GM18499 (cell line): ENCODE measurements around the gene SRGAP1.

Source experiments
- ATAC-seq: cut with Tn5 transposase; IDR thresholded peaks from one replicate; pipeline ENCODE4 v1.9.1; 2021; ENCODE audit warnings: moderate number of reproducible peaks; ENCODE audit not compliant: insufficient read depth, unreplicated experiment

The SRGAP1 gene

DNA sequence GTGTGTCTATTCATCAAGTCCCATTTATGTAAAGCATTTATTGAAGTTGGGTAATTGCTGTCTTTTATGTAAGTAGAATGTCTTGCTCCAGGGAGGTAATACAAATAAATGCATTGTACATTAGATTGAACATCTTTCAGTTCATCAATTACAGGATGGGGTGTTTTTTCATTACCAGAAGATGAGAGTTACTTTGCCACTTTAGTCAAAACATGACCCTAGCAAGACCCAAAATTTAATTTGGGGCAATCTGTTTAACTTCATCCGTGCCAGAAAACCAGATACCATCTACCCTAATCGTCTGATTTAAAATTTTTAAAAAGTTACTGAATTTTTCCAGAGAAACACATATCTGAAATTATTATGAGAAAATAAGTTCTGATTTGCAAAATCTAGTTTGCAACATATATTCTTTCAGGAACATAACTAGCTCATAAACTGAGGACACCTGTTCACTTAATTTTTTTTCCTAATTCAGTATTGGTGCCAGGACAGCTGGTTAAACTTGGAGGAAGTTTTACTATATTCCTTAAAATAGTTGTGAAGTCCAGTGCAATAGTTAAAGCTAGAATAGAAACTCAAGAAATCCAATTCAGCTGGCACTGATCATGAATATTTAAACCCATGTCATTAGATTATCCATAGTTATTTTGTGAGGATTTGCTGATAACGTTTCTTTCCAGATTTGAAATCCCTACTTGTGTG lies 114.5 kb downstream of the SRGAP1 start:
- ATAC-seq, result no peak

DNA sequence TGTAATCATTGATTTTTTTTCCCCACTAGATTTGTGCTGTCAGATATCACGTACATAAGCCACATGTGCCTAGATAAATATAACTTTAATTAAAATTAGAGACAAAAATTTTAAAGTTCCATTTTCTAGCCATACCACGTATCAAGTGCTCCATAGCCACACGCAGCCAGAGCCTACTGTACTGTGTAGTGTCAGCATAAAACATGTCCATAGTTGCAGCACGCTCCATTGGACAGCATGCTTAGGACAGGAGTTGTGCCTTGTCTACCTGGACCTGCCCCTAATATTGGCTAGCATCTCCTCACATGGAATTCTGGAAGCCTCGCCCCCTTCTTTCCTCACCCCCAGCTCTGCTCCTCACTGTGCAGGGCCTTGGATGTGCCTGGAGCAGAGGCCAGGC lies 116.5 kb downstream of the SRGAP1 start:
- ATAC-seq, result no peak

DNA sequence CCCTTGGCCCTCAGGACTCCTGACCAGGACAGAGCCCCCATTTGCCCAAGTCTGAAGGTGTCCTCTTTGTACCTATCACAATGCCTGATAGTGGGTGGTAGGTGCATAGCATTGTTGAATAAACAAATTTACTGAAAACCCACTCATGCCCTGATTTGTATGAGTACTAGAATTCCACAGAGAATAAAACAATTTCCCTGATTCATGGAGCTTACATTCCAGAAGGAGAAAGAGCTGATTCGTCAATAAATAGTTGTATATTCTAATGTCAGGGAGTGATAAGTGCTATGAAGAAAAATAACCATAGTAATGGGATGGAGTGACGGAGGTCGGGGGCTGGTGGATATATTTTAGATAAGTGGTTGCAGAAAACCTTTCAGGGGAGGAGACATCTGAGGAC lies 117.0 kb downstream of the SRGAP1 start:
- ATAC-seq, result no peak

DNA sequence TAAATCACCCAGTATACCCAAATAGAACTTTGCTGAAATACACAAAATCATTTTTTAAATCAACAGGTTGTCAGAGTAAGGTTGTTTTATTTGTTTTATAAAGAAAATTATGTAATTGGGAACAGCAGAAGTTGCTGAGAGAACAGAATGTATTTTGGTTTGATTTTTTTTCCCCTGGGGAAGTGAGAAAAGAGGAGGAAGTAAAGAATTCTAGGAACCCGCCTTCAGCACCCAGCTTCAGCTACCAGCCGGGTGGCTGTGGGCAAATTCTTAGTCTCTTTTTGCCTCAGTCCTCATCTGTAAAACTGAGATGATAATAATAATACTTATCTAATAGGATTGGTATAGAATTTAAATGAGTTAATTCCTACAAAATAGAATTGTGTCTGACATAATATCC lies 119.4 kb downstream of the SRGAP1 start:
- ATAC-seq, result no peak

DNA sequence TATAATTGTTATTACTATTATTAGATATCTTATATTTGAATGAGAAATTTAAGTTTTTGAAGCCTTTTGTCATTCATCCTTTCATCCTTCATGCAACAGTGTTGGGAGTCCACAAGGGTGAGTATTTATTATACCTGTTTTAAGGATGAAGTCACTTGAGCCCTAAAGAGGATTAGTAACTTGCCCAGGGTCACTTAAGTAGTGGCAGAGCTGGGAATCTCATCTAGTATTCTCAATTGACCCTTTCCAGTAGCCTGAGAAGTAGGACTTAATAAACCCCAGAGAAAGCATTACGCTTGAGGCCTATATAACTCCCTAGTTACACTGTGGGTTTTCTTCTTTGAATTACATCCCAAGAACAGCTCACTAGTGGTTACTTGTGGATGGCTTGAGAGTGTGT lies 119.8 kb downstream of the SRGAP1 start:
- no peak for ATAC-seq

DNA sequence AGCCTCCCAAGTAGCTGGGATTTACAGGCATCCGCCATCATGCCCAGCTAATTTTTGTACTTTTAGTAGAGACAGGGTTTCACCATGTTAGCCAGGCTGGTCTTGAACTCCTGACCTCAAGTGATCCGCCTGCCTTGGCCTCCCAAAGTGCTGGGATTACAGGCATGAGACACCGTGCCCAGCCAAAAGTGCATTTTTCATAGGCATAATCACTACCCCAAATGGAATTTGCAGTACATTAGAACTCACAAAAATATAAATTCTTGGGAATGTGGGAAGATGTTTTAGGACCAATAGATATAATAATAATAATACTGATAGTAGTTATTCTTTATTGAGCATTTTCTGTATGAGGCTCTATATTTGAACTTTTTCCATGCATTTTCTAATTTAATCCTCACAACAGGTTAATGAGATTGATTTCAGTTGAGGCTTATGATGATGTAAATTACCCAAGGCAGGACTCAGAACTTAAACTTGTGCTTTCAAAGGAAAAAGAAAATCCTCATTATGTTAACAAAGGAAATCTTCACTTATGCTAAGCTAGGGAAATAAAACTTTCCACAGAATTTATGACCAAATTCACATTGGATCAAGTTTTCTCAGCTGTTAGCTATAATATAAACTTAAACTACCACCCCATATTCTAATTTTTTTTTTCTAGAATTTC lies 121.6 kb downstream of the SRGAP1 start:
- ATAC-seq, result no peak

DNA sequence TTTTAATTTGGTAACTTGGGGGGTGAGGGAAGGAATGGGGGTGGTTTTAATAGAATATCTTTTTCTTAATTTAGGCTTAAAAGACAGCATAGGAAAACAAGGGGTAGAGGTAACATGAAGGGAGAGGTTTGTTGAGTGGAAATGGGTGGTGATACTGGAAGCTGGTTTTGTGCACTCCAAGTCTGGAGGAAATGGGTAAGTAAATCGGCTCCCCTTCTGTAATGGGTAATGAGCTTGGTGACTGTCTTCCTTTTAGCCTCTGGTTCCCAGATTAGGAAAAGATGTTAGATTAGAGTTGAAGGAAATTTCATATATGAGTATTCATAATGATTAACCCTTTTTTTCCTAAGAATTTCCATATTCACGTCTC lies 122.1 kb downstream of the SRGAP1 start:
- ATAC-seq, result no peak

DNA sequence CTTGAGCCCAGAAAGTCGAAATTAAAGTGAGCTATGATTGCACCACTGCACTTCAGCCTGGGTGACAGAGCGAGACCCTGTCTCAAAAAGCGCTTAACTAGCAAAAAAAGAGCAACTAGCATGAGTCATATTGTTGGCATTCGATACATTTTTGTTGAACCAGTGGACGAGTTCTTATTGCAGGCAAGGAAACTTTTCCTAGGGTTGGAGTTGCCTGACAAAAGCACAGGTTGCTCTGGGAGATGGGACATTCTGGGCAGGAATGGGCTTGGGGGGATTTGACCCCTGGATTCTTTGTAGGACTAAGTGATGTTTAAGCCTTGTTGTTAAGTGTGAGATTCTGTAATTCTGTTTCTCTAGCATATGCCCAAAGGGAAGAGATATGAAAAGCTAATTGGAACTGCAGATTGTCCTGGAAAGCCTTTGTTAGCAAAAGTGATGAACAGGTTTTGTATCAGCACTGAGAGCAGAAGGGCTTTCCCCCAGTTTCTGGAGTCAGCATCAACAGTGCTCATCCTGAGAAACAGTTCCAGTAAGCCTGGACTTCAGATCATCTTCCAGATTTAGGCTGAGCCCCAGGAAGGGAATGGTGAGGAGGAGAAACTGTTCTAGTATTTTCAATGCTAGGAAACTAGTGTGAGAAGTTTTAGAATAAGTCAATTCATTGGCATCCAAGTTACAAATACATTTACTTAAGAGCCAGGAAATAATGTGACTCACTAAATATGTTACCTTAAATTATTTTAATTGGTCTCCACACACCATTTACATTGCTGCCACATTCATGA lies 123.1 kb downstream of the SRGAP1 start:
- ATAC-seq, result no peak

DNA sequence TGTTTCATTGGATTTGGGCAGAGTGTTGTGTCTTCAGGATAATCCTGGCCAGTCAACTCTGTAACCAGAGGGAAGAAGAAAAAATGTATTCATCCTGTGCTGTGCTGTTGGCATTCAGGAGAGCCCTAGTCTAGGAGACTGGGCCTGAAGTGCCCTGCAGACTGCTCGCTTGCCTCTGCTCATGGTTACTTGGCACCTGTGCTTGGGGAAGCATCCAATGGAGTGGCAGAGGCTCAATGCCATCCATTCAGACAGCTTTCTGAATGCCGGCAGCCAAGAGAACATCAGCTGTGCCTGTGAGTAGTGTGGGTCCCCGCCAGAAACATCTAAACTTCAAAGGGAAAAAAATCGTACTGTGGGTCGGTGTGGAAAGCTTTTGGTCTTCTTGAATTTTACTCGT lies 124.2 kb downstream of the SRGAP1 start:
- no peak for ATAC-seq

DNA sequence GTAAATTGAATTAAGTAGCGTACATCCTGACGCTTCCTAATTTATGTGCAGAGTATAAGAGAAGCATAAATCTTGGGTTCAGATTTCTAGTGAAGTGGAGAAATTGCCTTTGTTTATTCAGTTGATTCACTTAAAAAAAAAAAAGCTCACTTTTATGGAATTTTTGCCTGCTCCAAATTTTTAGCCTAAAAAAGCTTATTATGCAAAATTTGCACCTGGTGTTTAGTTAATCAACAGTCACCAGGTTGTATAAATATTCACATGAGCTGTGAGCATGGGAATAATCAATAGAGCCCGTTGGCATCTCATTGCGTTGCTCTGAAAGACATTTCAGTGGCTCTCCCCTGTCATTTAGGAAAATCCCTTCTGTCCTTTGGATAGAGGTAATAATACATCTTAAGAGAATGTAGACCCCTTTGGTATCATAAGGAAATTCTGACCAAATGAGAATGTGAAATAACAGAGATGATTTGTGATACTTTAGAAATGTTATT lies 132.4 kb downstream of the SRGAP1 start:
- no peak for ATAC-seq

DNA sequence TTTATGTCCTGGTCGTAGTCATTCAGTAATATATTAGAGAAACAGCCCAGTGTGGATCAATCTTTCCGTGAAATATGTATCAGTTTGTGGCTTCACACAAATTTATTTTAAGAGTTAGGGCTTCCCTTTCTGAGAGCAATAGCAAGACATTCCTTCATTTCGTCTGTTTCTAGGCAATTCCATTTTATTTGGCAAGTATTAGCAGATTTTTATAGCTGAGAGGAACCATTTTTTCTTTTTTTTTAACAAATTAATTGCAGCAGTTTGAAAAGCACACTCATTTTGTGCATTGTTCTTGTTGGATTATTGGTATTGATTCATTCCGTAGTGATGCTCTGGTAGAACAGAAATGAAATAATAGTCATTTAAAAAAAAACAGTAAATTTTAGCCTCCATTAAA lies 132.9 kb downstream of the SRGAP1 start:
- ATAC-seq, result no peak

DNA sequence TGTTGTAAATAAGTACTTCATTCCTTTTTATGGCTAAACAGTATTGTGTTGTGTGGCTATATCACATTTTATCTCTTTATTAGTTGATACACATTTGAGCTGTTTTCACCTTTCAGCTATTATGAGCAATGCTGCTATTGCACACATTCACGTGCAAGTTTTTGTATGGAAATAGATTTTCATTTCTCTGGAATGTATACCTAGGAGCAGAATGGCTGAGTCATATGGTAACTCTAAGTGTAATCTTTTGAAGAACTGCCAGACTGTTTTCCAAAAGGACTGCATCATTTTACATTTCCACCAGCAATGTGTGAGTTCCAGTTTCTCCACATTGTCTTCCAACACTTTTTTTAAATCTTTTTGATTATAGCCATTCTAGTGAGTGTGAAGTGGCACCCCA lies 134.0 kb downstream of the SRGAP1 start:
- no peak for ATAC-seq

DNA sequence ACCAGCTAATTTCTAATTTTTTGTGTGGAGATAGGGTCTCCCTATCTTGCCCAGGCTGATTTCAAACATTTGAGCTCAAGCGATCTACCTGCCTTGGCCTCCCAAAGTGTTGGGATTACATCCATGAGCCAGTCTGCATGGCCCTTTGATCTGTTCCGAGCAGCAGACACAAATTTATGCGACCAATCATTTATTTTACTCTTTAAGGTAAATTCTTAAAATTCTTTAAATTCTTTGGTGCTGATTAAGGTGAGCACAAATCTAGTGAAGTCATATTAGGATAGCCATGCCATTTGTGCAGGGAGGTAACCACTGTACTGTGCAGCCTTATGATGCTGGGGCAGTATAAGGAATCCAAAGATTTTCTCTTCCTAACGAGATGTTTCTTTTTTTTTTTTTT lies 135.7 kb downstream of the SRGAP1 start:
- no peak for ATAC-seq

DNA sequence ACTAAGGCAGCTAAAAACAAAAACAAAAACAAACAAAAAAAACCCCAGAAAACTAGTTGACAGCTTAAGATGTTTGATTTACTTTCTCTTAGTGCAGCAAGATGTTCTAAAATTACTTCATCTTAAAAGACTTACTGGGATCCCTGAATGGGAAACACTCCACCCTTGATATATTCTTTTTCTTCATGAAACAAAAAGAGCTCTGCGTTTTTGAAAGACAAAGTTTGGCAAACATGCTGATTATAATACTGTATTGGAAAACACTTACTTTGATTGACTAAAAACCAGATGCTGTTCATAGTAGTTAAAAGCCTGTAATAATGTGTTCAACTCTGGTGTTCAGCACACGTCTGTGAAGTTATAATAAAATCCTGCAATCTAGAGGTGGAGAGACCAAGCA lies 136.8 kb downstream of the SRGAP1 start:
- no peak for ATAC-seq

DNA sequence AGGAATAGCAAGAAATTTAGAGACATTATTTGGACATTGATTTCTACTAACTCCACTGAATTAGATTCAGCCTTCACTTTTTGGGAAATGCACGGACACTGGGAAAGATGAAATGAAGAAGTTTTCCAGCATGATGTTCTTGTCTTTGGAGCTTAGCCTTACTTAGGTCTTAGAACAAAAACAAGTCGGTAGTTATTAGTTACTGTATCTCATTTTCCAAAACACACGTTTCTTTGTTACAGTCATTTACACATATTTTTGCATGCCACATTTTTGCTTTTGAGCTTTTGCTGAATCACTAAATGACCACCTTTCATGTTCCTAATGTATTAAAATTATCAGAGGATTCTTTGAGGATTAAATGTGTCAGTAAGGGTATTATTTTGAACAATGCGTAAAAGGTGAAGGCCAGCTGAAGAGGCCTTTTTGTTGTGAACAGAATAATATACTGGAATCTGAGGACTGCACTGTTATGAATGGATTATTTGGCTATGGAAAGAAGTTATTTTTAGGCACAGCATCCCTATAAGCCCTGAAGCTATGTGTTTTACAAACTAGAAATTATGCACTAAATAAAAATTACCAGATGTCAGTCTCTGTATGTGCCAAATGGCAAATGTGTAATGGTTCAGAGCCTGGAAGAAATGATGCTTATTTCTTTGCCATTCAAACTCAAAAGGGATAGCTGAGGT lies 138.2 kb downstream of the SRGAP1 start:
- ATAC-seq, result no peak

DNA sequence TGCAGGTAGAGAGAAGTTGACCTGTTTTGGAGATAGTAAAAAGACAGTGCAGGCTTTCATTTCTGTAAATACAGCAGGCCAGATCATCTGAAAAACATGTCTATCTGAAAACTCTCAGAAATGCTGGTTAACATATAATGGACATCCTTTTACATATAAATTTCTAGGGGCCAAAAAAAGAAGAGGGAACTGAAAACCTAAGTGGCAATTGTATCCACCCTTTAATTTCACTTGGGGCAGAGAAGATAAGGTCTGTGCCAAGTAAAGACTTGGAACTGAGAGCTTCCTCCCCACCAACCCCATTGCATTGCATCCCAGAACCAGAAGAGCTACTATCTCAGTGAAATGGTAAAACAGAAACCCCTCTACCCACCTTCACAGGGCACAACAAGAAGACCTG lies 141.0 kb downstream of the SRGAP1 start:
- ATAC-seq, result no peak

DNA sequence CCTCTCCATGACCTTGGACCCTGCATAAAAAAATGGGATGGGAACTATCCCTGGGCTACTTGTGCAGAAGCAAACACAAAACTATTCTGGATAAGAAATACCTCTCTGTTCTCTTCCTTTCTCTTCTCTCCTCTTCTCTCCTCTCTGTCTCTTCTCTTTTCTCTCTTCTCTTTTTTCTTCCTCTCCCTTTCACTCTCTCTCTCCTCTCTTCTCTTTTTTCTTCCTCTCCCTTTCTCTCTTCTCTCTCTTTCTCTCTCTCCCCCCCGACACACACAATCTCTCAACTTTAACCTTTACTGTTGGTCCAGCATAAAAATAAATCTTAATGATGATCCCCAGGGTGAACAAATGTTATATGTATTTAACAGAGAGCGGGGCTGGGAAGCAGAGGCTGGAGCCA lies 141.4 kb downstream of the SRGAP1 start:
- ATAC-seq, result no peak

DNA sequence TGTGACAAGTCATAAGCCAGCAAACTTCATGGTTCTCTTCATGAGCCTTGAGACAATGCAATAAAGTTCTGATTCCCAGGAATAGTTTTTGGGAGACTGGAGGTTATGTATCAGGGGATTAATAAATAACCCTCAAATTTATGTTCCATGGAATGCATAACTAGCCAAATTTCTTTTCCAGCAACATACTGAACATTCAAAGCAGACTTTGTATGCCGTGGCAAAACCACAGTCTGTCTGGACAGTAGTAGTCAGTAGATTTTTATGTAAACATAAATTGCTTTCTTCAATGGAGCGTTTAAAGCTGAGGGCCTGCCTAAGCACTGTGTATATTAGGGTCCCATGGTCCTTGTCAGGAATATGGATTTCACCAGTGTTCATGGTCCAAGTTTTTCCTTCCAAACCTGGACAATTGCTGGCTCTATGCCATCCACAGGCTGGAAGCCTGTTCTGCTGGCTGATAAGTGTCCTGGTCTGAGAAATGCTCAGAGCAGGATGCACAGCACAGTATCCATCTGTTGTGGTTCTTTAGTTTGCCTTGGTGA lies 144.9 kb downstream of the SRGAP1 start:
- no peak for ATAC-seq

DNA sequence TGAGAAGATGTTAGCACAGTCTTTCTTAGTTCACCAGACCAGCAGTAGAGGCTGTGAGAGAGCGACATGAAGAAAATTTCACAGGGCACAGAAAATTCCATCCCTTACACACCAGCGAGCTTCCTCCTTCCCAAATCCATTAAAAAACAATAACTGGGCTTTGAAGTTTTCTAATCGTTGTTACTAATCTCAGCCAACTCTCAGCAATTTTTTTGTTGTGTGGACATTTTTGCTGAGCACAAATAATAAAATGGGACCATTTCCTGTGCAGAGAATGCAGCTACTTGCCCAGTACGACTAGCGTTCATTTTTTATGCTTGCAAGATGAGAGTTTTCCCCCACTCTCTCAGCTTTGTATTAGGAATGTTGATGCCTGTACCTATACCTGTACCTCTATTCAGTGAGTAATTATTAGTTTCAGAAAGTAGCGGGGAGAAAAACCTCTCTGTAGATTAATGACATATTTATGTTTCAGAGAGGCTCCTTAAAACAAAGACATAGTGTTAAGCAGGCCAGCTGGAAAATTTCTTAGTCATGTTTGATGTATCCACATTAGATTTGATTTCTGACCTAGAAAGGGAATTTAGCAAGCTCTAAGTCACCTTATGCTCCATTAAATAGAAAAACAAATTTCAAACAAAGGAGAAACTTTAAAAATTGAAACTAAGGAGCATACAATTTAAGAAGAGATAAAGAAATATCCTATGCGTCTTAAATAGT lies 146.5 kb downstream of the SRGAP1 start:
- ATAC-seq, result no peak

DNA sequence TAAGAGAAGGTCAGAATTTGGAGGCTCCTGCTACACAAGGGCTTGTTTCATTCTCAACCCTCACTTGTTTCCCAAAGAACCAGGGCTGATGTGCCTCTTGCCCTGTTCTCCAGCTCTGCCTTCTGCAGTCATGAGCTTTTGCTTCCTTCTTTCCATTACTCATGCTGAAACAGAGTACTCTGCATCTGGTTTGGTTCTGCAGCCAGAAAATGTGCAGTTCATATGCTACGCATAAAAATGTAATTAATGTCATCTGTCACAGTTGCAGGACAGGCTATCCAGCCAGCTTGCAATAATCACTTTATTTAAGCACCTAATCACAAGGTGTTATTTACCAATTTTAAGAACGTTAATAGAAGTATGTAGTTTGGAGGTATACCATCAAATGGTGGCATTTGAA lies 150.2 kb downstream of the SRGAP1 start:
- ATAC-seq, result no peak
